Neural crest cell (in vitro differentiated cells): Measurements from ENCODE around the gene STAG1. TPM values are rescaled to one million over a fixed set of nuclear protein-coding genes. Genes with fewer than 3 reads are reported as not detected.
A peak's percentile ranks its signal among the peaks of the same experiment; 100 is the strongest.

ENCODE experiments used
- DNase-seq: peaks from one replicate; pipeline ENCODE4 v3.0.0; 2021; ENCODE audit warnings: low read depth, mixed read lengths, low spot score
- H3K27ac Mint-ChIP-seq: one replicate; pipeline ENCODE4 v1.8.0; 2021; ENCODE audit warnings: mild to moderate bottlenecking, mixed read lengths; ENCODE audit not compliant: unreplicated experiment
- H3K27me3 Mint-ChIP-seq: 2 replicates; pipeline ENCODE4 v1.8.0; 2021; ENCODE audit warnings: low read depth, mild to moderate bottlenecking, mixed read lengths
- H3K36me3 Mint-ChIP-seq: 2 replicates; pipeline ENCODE4 v1.8.0; 2021; ENCODE audit warnings: low read depth, mild to moderate bottlenecking, mixed read lengths
- H3K4me1 Mint-ChIP-seq: 2 replicates; pipeline ENCODE4 v1.8.0; 2021; ENCODE audit warnings: mixed read lengths
- H3K4me3 Mint-ChIP-seq: one replicate; pipeline ENCODE4 v1.8.0; 2021; ENCODE audit warnings: mild to moderate bottlenecking, mixed read lengths
- H3K9me3 Mint-ChIP-seq: 2 replicates; pipeline ENCODE4 v1.8.0; 2021; ENCODE audit warnings: mixed read lengths
- CTCF ChIP-seq: fragments of 200-600 bp; sonication (generic); conservative IDR thresholded peaks from 2 replicates; pipeline ENCODE4 v1.5.0; 2021; ENCODE audit warnings: antibody characterized with exemption, mild to moderate bottlenecking
- total RNA-seq: library from RNA; stranded (reverse); gene quantifications from 2 replicates; pipeline ENCODE4 v1.2.1, GENCODE V29; 2021

STAG1 gene
- total RNA-seq, 1 donor from 2014 or later: 47.0 TPM

DNA sequence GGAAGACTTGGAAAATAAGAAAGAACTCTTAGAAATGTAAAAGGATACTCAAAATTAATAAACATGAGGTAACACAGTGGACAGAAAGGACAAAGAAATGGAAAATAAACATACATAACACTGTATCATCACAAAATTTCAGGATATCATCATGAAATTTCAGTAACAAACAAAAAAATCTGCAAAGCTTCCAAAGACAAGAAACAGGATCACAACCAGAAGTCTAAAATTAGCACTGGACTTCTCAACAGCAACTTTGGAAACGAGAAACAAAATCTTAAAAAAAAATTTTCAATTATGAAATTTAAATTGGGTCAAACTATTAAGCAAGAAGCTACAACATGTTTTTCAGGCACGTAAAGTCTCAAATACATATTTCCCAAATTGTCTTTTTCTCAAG is 238.8 kb downstream of the STAG1 start:
- Mint-ChIP-seq H3K27ac (no peak overlapping the region), H3K4me1 (peaks cover 6% of the 10 kb centered on the region), H3K36me3 (peaks cover 14% of the 10 kb centered on the region), H3K9me3 (no peaks in the 10 kb centered on the region), H3K4me3 (no peak overlapping the region), H3K27me3 (no peaks in the 10 kb centered on the region)
- no peak for DNase-seq
- TF ChIP-seq CTCF: no peak

DNA sequence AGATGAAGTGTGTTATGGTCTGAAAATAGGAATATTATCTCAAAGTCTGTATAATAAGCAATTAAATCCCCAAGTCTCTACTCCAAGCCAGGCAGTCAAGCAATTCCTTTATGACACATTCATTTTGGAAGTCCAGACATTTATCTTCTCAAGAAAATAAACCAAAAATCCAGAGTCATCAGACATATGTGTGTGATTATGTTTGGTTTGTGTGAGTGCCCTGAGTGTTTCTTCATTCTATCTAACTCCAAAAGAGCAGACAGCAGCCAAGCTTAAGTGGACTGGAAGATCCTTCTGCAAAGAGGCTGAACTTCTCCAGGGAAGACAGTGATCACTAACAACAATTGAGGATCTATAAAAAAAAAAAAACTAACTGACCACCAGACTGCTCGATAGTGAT is 239.8 kb downstream of the STAG1 start:
- Mint-ChIP-seq H3K4me3 (no peak overlapping the region), H3K27ac (no peak overlapping the region), H3K36me3 (peaks cover 14% of the 10 kb centered on the region), H3K4me1 (peaks cover 6% of the 10 kb centered on the region), H3K27me3 (no peaks in the 10 kb centered on the region), H3K9me3 (no peaks in the 10 kb centered on the region)
- no peak for DNase-seq
- no peak for TF ChIP-seq CTCF

- Mint-ChIP-seq H3K4me1 (peaks cover 6% of the 10 kb centered on the region), H3K27ac (no peak overlapping the region), H3K36me3 (peaks cover 2% of the 10 kb centered on the region), H3K27me3 (no peaks in the 10 kb centered on the region), H3K4me3 (no peak overlapping the region), H3K9me3 (no peaks in the 10 kb centered on the region)
- DNase-seq: no peak
- no peak for TF ChIP-seq CTCF
These were observed 246.5 kb downstream of the STAG1 start for GRCh38 chr3:136505676-136506075.

GRCh38 chr3:136503056-136503455 is 249.1 kb downstream of the STAG1 start:
- no peaks in the 10 kb centered on the region for H3K4me1 Mint-ChIP-seq
- H3K36me3 Mint-ChIP-seq: peaks cover 5% of the 10 kb centered on the region
- no peak for DNase-seq
- H3K9me3 Mint-ChIP-seq: no peaks in the 10 kb centered on the region
- TF ChIP-seq CTCF: no peak
- H3K27ac Mint-ChIP-seq: no peak overlapping the region
- no peak overlapping the region for H3K4me3 Mint-ChIP-seq
- H3K27me3 Mint-ChIP-seq: no peaks in the 10 kb centered on the region

DNA sequence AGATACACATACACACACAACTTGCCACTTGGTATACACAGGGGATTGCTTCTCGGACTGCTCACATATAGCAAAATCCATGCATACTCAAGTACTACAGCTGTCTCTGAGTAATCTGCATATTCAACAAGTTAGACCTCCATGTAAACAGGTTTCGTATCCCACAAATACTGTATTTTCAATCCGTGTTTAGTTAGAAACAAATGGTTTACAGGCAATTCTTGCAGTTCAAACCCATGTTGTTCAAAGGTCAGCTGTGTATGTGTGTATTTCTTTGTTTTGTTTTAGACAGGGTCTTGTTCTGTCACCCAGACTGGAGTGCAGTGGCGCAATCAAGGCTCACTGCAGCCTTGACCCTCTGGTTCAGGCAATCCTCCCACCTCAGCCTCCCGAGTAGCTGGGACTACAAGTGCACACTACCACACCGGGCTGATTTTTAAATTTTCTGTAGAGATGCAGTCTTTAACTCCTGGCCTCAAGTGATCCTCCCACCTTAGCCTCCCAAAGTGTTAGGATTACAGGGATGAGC is 253.2 kb downstream of the STAG1 start:
- H3K9me3 Mint-ChIP-seq: peaks cover 5% of the 10 kb centered on the region
- DNase-seq: no peak
- no peak for TF ChIP-seq CTCF
- no peaks in the 10 kb centered on the region for H3K27me3 Mint-ChIP-seq
- peak overlapping the region; percentile 13 for H3K27ac Mint-ChIP-seq
- peaks cover 24% of the 10 kb centered on the region for H3K36me3 Mint-ChIP-seq
- H3K4me3 Mint-ChIP-seq: no peak overlapping the region
- H3K4me1 Mint-ChIP-seq: no peaks in the 10 kb centered on the region

DNA sequence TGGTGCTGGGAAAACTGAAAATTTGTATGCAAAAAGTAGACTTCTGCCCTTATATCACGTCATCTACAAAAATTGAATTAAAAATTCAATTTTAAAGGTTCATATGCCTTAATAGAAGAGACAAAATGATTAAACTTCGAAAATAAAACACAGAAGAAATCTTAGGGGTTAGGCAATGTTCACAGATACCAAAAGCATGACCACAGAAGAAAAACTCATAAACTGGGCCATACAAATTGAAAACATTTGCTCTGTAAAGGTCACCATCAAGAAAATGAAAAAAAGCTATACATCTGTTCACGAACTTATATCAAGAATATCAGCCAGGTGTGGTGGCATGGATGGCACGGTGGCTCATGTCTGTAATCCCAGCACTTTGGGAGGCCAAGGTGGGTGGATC is 257.0 kb downstream of the STAG1 start:
- no peaks in the 10 kb centered on the region for H3K27me3 Mint-ChIP-seq
- DNase-seq: no peak
- no peak overlapping the region for H3K27ac Mint-ChIP-seq
- no peak for TF ChIP-seq CTCF
- peaks cover 54% of the 10 kb centered on the region for H3K36me3 Mint-ChIP-seq
- H3K9me3 Mint-ChIP-seq: peaks cover 10% of the 10 kb centered on the region
- no peaks in the 10 kb centered on the region for H3K4me1 Mint-ChIP-seq
- H3K4me3 Mint-ChIP-seq: no peak overlapping the region
